Choroid plexus epithelial cell (primary cell): ENCODE data around the gene DBN1.
"Not testable (repeated sequence)": the region's sequence is repeated elsewhere in the genome, so short reads cannot be mapped to it uniquely, and the experiment has no call there.

ENCODE experiments used
- DNase-seq: peaks from one replicate; pipeline ENCODE4 v3.0.0-alpha.2; 2010; ENCODE audit warnings: low read depth
- H3K4me3 ChIP-seq: 2 replicates; pipeline ENCODE4 v1.5.1; 2011; ENCODE audit warnings: low read depth, mild to moderate bottlenecking, control low read depth, low read length, moderate library complexity
- TF ChIP-seq, protein P1 (sequence below): conservative IDR thresholded peaks from 2 replicates; pipeline ENCODE4 v1.5.1; 2011; ENCODE audit warnings: low read depth, mild to moderate bottlenecking, control low read depth, inconsistent platforms, low read length, moderate library complexity

The DBN1 gene

DNA sequence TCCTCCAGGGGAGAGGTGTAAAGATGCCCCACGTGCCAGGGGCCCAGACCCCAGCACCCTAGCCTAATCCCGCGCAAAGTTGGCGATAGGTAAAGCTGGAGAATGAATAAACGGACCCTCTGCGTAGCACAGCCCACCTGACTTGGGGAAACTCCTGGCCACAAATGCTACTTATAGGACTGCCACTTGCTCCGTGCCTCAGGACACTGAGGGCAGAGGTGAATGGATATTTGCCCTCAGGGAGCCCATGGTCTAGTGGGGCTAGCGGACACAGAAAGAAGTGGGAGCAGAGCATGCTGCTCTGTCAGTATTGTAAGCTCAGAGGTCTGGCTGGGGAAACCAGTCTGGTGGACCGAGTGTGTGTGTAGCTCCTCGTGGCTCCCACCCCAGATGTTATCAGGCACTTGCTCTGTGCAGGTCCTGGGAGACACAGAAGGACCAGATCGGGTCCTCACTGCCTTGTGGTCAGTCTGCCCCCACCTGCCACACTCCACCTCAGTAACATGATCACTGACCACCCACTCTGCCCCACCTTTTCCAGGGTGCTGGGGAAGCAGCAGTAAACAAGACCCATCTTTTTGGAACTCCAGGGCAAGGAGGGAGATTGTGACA lies 46.1 kb downstream of the DBN1 start:
- H3K4me3 ChIP-seq, result peak overlapping the region; percentile 81
- TF ChIP-seq, protein P1, sequence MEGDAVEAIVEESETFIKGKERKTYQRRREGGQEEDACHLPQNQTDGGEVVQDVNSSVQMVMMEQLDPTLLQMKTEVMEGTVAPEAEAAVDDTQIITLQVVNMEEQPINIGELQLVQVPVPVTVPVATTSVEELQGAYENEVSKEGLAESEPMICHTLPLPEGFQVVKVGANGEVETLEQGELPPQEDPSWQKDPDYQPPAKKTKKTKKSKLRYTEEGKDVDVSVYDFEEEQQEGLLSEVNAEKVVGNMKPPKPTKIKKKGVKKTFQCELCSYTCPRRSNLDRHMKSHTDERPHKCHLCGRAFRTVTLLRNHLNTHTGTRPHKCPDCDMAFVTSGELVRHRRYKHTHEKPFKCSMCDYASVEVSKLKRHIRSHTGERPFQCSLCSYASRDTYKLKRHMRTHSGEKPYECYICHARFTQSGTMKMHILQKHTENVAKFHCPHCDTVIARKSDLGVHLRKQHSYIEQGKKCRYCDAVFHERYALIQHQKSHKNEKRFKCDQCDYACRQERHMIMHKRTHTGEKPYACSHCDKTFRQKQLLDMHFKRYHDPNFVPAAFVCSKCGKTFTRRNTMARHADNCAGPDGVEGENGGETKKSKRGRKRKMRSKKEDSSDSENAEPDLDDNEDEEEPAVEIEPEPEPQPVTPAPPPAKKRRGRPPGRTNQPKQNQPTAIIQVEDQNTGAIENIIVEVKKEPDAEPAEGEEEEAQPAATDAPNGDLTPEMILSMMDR, result no peak
- DNase-seq, result peak; percentile 28

DNA sequence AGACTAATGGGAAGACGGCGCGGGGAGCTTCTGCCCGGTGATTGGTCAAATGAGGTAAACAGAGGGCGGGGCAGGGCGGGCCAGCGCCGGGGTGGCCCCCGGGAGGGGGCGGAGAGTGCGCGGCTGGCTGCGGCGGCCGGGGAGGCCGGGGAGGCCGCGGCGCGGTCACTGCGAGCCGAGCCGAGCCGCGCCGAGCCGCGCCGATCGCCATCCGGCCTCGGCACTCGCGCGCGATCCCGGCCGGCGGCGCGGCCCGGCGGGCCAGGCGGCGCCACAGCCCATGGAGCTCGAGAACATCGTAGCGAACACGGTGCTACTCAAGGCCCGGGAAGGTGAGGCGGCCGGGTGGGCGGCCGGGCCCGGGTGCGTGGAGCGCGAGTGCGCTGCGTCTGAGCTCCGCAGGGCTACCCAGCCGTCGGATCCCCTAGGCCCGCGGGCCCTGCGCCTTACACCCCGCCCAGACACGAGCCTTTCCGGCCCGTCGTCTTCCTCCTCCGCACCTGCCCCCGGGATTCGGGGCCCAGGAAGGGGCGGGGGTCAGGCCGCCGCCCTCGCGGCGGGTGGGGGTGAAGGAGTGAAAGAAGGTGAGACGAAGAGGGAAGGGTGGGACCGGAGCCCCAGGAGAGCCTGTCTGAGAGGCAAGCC lies 46.7 kb downstream of the DBN1 start, which contains the start of gene GRK6:
TSS of gene GRK6 (plus strand) at position 111 of the 645 bp plus-strand sequence. CDS start at position 281, 170 bp downstream.
- TF ChIP-seq, protein P1, result no peak
- peak within 1 kb of the TSS; percentile 81 for H3K4me3 ChIP-seq
- no peak for DNase-seq

DNA sequence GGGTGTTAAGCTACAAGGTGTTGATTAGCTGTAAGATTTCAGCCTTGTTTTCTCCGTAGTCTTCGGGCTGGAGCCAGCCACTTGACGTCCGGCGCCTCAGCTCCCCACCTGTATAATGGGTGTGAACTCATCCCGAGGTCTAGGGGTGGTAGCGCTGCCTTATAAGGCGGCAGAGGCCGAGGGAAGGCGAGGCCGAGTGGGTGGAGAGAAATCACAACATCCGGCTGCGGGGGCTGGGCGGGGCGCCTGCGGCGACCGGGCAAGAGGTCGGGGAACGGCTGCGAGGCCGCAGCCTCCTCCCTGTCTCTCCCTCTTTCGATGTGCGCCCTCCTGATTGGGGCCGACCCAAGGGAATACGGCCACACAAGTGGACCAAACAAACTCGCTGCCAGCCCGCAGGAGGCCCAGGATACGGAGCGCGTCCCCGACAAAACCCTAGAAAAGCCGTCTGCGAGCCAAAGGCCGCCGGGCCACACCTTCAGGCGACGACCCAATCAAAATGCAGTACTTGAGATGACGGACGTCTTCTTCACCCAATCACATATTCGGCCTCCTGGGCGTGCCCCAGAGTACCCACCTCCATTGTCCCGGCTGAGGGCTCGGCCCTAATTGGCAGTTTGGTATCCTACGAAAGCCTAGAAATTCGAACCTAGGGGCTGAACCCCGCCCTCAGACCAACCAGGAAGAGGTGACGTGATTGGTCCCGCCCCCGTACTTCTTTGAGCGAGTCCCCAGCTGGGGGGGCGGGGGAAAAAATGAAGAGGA lies 47.5 kb downstream of the DBN1 start:
- TF ChIP-seq, protein P1, result no peak
- peak; percentile 100 for DNase-seq
- peak overlapping the region; percentile 72 for H3K4me3 ChIP-seq

DNA sequence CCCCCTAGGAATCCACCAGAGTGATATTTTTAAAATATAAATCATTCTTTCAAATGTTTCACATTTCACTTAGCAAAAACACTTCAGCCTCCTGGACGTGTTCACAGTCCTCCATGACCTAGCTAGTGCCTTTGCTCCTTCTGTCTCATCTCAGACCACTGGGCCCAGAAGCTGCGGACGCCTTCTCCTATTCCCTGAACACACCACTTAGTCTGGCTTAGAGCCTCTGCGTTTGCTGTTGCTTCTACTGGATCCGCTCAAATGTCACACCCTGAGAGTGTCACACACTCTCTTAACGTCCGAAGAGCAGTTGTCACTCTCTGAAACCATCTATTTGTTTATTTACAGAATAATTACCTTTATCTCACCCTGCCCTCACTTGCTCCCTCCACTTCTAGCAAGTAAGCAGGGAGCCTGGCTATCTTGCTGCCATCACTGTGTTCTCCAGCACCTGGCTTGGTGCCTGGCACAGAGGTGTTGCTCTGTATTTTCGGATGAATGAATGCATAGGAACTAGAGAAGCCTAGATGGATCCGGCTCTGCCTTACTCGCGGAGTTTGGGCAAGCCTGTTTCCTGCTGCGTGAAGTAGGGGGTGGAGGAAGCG lies 48.1 kb downstream of the DBN1 start:
- TF ChIP-seq, protein P1, result no peak
- DNase-seq, result no peak
- H3K4me3 ChIP-seq, result peak overlapping the region; percentile 72

DNA sequence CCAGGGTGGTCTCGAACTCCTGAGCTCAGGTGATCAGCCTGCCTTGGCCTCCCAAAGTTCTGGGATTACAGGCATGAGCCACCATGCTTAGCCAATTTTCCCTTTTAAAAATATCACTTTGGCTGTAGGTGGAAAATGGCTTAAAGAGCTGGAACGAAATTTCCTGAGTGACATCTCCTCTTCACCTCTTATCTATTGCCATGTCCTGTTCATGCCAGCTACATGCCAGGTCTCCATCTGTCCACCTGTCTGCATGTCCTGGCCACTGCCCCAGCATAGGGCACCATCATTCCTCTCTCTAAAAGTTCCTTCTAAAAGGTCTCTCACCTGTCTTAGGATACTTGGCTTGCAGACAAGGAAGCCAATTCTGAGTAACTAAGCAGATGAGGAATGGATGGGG lies 49.8 kb downstream of the DBN1 start:
- TF ChIP-seq, protein P1, result no peak
- no peak overlapping the region for H3K4me3 ChIP-seq

DNA sequence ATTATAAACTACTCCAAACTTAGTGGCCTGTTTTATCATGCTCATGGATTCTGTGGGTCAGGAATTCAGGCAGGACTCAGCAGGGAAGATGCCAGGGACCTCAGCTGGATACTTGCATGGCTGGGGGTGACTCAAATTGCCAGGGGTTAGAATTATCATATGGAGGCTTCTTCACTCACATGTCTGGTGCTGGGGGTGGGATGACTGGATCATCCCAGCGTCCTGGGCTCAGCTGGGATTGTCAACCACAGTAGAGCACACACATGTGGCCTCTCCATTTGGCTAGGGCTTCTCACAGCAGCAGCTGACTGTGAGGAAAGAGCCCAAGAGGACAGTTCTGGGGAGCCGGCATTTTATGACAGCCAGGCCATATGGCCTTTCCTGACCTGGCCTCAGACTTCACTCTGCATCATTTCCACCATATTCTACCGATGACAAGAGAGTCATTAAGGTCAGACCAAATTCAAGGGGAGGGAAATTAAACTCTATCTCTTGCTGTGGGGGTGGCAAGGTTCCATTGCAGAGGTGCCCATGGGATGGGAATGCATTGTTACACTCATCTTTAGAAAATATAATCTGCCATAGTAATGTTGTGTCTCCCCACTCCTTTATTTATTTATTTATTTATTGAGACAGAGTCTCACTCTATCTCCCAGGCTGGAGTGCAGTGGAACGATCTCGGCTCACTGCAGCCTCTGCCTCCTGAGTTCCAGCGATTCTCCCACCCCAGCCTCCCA lies 52.2 kb downstream of the DBN1 start:
- DNase-seq, result no peak
- H3K4me3 ChIP-seq, result no peak overlapping the region
- TF ChIP-seq, protein P1, result no peak

More for the DNA sequence above, 49.8 kb downstream of the DBN1 start:
- no peak for DNase-seq

DNA sequence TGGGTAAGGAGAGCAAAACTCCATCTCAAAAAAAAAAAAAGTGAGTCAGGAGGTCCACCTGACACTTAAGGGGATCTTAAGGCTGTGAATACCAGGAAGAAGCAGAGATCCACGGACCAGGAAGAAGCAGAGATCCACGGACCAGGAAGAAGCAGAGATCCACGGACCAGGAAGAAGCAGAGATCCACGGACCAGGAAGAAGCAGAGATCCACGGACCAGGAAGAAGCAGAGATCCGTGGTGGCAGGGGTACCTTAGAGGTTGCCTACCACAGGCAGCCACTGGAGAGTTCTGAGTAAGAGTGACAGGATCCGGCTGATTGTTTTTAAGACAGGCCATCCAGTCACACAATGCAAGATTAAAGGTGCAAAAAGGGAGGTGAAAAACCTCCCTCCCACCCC lies 53.0 kb downstream of the DBN1 start:
- H3K4me3 ChIP-seq, DNase-seq: not testable (repeated sequence)
